ENCODE results near the gene CLCNKB. TPM values are rescaled to one million over a fixed set of nuclear protein-coding genes. Genes with fewer than 3 reads are reported as not detected.

Gene CLCNKB
- total RNA-seq, 1 experiment from 2014 or later, result 0.81 TPM

DNA sequence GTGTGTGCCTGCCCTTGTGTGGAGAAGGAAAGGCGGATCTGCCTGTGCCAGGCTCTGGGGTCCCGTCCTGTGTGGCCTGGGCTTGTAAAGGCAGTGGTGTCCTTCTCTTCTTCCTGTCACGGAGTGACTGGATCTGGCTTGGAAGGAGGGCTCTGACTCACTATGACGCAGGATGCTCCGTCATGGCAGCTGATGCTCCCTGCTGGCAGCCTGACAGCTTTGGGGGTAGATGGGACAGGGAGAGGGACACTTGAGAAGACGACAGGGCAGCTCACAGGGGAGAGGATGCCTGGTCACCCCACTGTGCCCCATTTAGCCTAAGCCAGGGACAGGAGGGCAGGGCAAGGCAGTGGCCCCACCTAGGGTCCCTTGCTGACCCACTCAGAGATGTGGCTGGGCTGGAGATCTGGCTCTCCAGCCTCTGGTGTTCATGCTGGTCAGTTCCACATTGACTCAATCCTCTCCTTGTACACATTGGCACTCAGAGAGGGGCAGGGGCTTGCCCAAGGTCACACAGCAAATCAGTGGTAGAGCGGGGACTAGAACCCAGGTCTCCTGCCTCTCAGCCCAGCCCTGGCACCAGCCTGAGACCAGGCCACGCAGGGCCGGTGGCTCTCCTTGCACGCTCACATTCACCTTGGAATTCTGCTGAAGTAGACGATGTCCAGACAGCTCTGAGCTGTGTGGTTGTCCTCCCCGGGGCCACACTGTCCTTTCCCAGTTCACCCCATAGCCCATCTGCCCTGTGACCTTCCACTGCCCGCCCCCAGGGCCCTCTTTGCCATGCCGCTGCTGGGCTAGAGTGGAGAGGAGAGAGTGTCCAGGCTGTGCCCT is 32.7 kb downstream of the CLCNKB start:
- ChIA-PET RAD21 (ENCODE audit: low non-redundant PET in 1 of 2, low total read pairs in 2 of 2, uncharacterized antibody in 2 of 2, unreplicated experiment in 2 of 2) (no interaction called here), POLR2A (interaction anchor here (1.0 to 4.4 kb wide), 3 partner anchors 71 to 110 kb away, joined by 3 to 31 read pairs (median 3); no protein-coding TSS in a partner anchor), CTCF (interaction anchor here (0.7 to 7.9 kb wide), 4 partner anchors 109 to 545 kb away, joined by 3 to 222 read pairs (median 14); no protein-coding TSS in a partner anchor)
- H3K4me3 ChIP-seq (replicated peaks in 1 of 2; ENCODE audit: low read depth in 1 of 2, low read length in 2 of 2), result peak overlapping the region; percentile 20 to 47; a peak in 3 of 4 replicates
- peak overlapping the region; percentile 75 for H2AFZ ChIP-seq (ENCODE audit: low read depth, low read length, poor library complexity, severe bottlenecking)
- peak overlapping the region; percentile 54 for H3K27ac ChIP-seq (ENCODE audit: low read depth, low read length)
- H4K20me1 ChIP-seq (ENCODE audit: insufficient read depth), result no peaks in the 10 kb centered on the region
- H3K9me2 ChIP-seq (ENCODE audit: insufficient read depth), result no peaks in the 10 kb centered on the region
- no peaks in the 10 kb centered on the region for H3K79me2 ChIP-seq (ENCODE audit: insufficient read depth, low read length)
- TF ChIP-seq, protein P1, sequence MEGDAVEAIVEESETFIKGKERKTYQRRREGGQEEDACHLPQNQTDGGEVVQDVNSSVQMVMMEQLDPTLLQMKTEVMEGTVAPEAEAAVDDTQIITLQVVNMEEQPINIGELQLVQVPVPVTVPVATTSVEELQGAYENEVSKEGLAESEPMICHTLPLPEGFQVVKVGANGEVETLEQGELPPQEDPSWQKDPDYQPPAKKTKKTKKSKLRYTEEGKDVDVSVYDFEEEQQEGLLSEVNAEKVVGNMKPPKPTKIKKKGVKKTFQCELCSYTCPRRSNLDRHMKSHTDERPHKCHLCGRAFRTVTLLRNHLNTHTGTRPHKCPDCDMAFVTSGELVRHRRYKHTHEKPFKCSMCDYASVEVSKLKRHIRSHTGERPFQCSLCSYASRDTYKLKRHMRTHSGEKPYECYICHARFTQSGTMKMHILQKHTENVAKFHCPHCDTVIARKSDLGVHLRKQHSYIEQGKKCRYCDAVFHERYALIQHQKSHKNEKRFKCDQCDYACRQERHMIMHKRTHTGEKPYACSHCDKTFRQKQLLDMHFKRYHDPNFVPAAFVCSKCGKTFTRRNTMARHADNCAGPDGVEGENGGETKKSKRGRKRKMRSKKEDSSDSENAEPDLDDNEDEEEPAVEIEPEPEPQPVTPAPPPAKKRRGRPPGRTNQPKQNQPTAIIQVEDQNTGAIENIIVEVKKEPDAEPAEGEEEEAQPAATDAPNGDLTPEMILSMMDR (IDR thresholded peaks at IDR 0.05 in 2 of 3, conservative IDR thresholded peaks at IDR 0.05 in 1 of 3; ENCODE audit: borderline replicate concordance in 1 of 3, insufficient read depth in 1 of 3, low read depth in 2 of 3, low read length in 2 of 3), result no peak
- TF ChIP-seq POLR2AphosphoS5 (IDR thresholded peaks at IDR 0.05; ENCODE audit: low read depth, low read length) (peak; percentile 82), YY1 (IDR thresholded peaks at IDR 0.05; ENCODE audit: extremely low read depth, insufficient replicate concordance, low read depth, low read length) (peak; percentile 14), TCF7L2 (IDR thresholded peaks at IDR 0.05; ENCODE audit: borderline replicate concordance, extremely low read depth, insufficient read depth, insufficient read length) (peak; percentile 7), CBX3 (IDR thresholded peaks at IDR 0.05; ENCODE audit: low read depth) (no peak), EGR1 (IDR thresholded peaks at IDR 0.05; ENCODE audit: low read depth) (no peak)
- peak overlapping the region; percentile 57 for H3K9ac ChIP-seq (ENCODE audit: low read length)
- no TSS peak for BruUV-seq (replicated peaks)
- no peaks in the 10 kb centered on the region for H3K27me3 ChIP-seq (ENCODE audit: insufficient read depth, low read length)
- intact Hi-C loops (cut with micrococcal nuclease), result no loop called here
- peaks cover 33 to 72% of the 10 kb centered on the region in 2 experiments for H3K4me1 ChIP-seq (ENCODE audit: control insufficient read depth in 1 of 2, insufficient read depth in 2 of 2, low read length in 2 of 2)
- H3K36me3 ChIP-seq (ENCODE audit: control insufficient read depth in 1 of 2, insufficient read depth in 2 of 2, low read length in 2 of 2), result no peaks in the 10 kb centered on the region
- ATAC-seq (peak; percentile 41), DNase-seq (ENCODE audit: low read depth, low spot score) (peak; percentile 82)
- H3K9me3 ChIP-seq (ENCODE audit: control insufficient read depth in 1 of 2, insufficient read depth in 1 of 2, low read depth in 1 of 2, low read length in 2 of 2), result no peaks in the 10 kb centered on the region
- peak overlapping the region; percentile 87 for H3K4me2 ChIP-seq (ENCODE audit: low read length)

Data from HCT116 (cell line).